Neutrophil (primary cell): Measurements from ENCODE around the gene SLC9A9.
A peak's percentile ranks its signal among the peaks of the same experiment; 100 is the strongest.

Experiments
- H3K27ac ChIP-seq: fragments of 200-600 bp; sonication (generic); 2 replicates; pipeline ENCODE4 v1.5.1; 2016; ENCODE audit warnings: mild to moderate bottlenecking, moderate library complexity
- H3K27me3 ChIP-seq: fragments of 200-600 bp; sonication (generic); 2 replicates; pipeline ENCODE4 v1.6.0; 2016; ENCODE audit warnings: mild to moderate bottlenecking
- H3K36me3 ChIP-seq: fragments of 200-600 bp; sonication (generic); 2 replicates; pipeline ENCODE4 v1.5.1; 2017
- H3K4me1 ChIP-seq, 2 experiments: fragments of 200-600 bp in 1 of 2; sonication (generic) in 1 of 2; 1 replicate in 1 of 2; 2 replicates in 1 of 2; pipeline versions ENCODE4 v1.5.1 to v1.6.1; 2013 to 2016; ENCODE audit warnings: low read depth in 1 of 2, low read length in 1 of 2, mild to moderate bottlenecking in 1 of 2, moderate library complexity in 1 of 2; ENCODE audit not compliant: control insufficient read depth in 1 of 2, insufficient read depth in 1 of 2
- H3K4me3 ChIP-seq, 2 experiments: fragments of 200-600 bp in 1 of 2; sonication (generic) in 1 of 2; 1 replicate in 1 of 2; 2 replicates in 1 of 2; pipeline ENCODE4 v1.5.1; 2013 to 2016; ENCODE audit warnings: low read depth in 1 of 2, low read length in 1 of 2, mild to moderate bottlenecking in 1 of 2, moderate library complexity in 1 of 2
- H3K9me3 ChIP-seq: fragments of 200-600 bp; sonication (generic); 2 replicates; pipeline ENCODE4 v1.5.1; 2016
- CTCF ChIP-seq: fragments of 200-600 bp; sonication (generic); IDR thresholded peaks from 2 replicates; pipeline ENCODE4 v1.5.1; 2016; ENCODE audit warnings: antibody characterized with exemption

Gene SLC9A9

GRCh38 chr3:143600756-143601718 is 247.2 kb downstream of the SLC9A9 start:
- Histone ChIP-seq H3K27ac (peak overlapping the region; percentile 81), H3K4me3 (peak overlapping the region in 1 of 2 experiments; percentile 11), H3K27me3 (peaks cover 5% of the 10 kb centered on the region), H3K36me3 (no peaks in the 10 kb centered on the region), H3K4me1 (peaks cover 22 to 24% of the 10 kb centered on the region in 2 experiments), H3K9me3 (no peaks in the 10 kb centered on the region)
- no peak for TF ChIP-seq CTCF

DNA sequence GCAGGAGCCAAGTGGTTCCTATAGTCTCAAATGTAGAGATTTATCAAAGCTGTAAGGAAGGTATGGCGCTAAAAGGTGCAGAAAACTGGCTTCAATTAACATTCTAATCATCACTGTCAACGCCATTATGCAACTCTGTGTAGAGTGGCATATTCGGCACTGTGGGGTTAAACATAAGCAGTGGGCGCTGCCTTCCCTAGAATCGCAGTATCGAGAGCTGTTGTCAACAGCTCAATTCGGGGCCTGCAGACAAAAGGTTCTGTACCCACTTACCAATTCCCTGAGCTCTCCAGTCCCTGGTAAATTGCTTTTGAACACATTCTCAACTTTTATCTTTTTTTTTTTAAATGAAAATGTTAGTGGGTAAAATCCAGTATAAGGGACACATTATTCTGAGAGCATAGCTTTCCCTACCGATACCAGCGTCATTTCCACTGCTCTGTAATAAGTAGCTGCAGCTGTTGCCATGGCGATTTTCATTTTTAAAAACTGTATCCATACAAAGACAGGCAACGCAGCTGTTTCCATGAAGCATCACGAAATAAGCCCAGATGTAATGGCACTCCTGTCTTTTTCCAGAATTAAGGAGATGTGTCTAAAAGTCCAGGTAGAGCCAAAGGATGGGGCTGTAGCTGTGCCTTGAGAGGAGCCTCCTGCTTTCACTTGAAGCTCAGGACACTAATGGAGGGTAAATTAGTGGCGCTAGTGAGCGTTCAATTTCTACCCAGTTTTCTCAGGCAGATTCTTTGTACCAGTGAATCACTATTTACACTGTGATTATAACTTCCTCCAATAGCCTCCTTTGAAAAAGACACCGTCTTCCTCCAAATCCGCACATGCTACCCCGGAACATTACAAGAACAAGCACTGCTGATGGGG is 250.3 kb downstream of the SLC9A9 start:
- peaks cover 22 to 27% of the 10 kb centered on the region in 2 experiments for H3K4me1 ChIP-seq
- H3K4me3 ChIP-seq = no peak overlapping the region
- no peaks in the 10 kb centered on the region for H3K36me3 ChIP-seq
- H3K27me3 ChIP-seq = peaks cover 5% of the 10 kb centered on the region
- TF ChIP-seq CTCF = no peak
- no peaks in the 10 kb centered on the region for H3K9me3 ChIP-seq
- no peak overlapping the region for H3K27ac ChIP-seq

DNA sequence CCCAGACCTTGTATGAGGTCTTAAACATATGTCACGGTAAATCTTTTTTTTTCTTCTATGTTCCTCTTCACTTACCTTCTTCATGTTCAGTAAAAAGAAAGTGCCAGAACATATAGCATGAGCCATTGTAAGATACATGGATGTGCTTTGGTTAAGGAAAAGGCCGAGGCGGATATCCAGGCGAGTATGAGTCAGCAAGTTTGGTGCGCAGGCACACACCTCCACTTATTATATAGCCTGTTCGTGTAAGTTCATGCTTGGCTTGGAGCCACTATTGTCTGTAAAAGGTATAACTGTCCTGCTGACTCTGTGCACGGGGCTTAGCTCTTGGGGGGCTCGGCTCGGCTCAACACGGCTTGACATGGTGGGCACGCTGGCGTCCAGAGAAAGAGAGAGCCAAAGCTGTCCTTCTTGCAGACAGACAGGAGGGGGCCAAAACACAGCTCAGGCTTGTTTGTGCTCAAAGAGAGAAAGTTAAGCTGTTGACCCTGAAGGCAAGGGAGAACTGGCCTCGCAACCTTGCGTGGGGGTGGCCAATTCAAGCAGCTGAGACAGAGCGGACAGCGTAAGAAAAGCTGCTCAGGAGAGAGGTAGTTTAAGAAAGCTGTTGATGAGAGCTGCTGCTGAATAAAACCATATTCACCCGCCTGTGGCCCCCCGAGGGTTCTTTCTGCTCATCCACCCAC is 251.2 kb downstream of the SLC9A9 start:
- Histone ChIP-seq H3K36me3 (no peaks in the 10 kb centered on the region), H3K27me3 (peaks cover 5% of the 10 kb centered on the region), H3K27ac (no peak overlapping the region), H3K9me3 (no peaks in the 10 kb centered on the region), H3K4me1 (peaks cover 20 to 25% of the 10 kb centered on the region in 2 experiments), H3K4me3 (no peak overlapping the region)
- TF ChIP-seq CTCF = no peak

- peaks cover 5% of the 10 kb centered on the region for H3K27me3 ChIP-seq
- H3K27ac ChIP-seq = no peak overlapping the region
- no peak for TF ChIP-seq CTCF
- H3K9me3 ChIP-seq = no peaks in the 10 kb centered on the region
- H3K36me3 ChIP-seq = no peaks in the 10 kb centered on the region
- H3K4me3 ChIP-seq = no peak overlapping the region
- peaks cover 5 to 10% of the 10 kb centered on the region in 2 experiments for H3K4me1 ChIP-seq
Measured at GRCh38 chr3:143595456-143596077, 252.7 kb downstream of the SLC9A9 start.

- Histone ChIP-seq H3K4me3 (no peak overlapping the region), H3K27me3 (peaks cover 5% of the 10 kb centered on the region), H3K9me3 (no peaks in the 10 kb centered on the region), H3K27ac (no peak overlapping the region), H3K4me1 (peaks cover 0 to 4% of the 10 kb centered on the region in 2 experiments), H3K36me3 (no peaks in the 10 kb centered on the region)
- no peak for TF ChIP-seq CTCF
Measured at GRCh38 chr3:143594206-143594605, 254.1 kb downstream of the SLC9A9 start.
